Muscle of back (tissue), 11 donors: ENCODE measurements around the gene PTPRN2. TPM values are rescaled to one million over a fixed set of nuclear protein-coding genes. Genes with fewer than 3 reads are reported as not detected.
"Not testable (repeated sequence)": the region's sequence is repeated elsewhere in the genome, so short reads cannot be mapped to it uniquely, and the experiment has no call there.

Experiments
- DNase-seq, 3 donors: peaks; one replicate each; pipeline versions ENCODE4 v3.0.0 to v3.0.0-alpha.2; 2013
- polyA plus RNA-seq, 10 donors: library from polyadenylated mRNA; unstranded; fragments of 120-200 nt; gene quantifications; one replicate each; pipeline ENCODE4 v1.2.1, GENCODE V29; 2013; ENCODE audit not compliant: insufficient read length in 10 of 10

Gene PTPRN2
- polyA plus RNA-seq, 10 donors = 1.8 to 3.1 (median 2.1) TPM

- DNase-seq = no peak
These were observed 1073.3 kb downstream of the PTPRN2 start for GRCh38 chr7:157514306-157514705.

GRCh38 chr7:157513682-157514081 is 1073.9 kb downstream of the PTPRN2 start:
- DNase-seq = no peak

- no peak for DNase-seq
These were observed 1074.4 kb downstream of the PTPRN2 start for GRCh38 chr7:157513162-157513621.

DNA sequence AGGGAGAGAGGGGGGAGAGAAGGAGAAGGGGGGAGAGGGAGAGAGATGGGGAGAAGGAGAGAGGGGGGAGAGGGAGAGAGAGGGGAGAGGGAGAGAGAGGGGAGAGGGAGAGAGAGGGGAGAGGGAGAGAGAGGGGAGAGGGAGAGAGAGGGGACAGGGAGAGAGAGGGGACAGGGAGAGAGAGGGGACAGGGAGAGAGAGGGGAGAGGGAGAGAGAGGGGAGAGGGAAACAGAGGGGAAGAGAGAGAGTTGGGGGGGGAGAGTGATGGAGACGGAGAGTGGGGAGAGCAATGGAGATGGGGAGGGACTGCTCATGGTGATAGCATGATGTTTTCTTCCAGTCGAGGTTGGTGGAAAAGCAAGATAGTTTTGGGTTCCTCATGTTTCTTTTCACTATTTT is 1078.4 kb downstream of the PTPRN2 start:
- DNase-seq = no peak

GRCh38 chr7:157508477-157508881 is 1079.1 kb downstream of the PTPRN2 start:
- DNase-seq = no peak

GRCh38 chr7:157507987-157508386 is 1079.6 kb downstream of the PTPRN2 start:
- DNase-seq = no peak

DNA sequence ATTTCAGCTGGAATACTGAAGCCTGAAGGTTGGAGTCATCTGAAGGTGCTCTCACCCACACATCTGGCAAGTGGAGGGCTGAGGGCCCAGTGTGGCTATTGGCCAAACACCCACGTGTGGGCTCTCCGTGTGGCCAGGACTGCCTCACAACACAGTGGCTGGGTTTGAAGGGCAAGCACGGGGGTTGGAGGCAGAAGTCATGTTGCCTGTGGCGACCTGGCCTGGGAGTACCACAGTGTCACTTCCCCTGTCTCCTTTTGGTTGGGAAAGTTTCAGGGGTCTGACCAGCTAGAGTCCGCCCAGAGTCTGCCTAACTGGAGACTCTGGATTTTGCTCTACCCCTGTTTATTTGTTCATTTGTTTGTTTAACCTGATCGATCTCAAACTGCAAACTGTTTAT is 1081.4 kb downstream of the PTPRN2 start:
- DNase-seq = no peak

DNA sequence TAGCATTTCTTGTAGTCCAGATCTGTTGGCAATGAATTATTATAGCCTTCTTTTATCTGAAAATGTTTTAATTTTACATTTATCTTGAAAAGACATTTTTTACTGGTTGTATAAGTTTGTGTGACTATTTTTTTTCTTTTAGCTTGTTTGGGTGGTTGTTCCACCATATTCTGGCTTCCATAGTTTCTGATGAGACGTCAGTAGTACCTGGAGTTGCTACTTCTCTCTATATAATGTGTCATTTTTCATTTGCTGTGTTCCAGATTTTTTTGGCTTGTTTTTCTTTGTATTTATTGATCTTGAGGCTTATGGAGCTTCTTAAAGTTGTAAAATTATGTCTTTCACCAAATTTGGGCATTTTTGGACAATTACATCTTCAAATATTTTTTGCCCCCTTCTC is 1082.0 kb downstream of the PTPRN2 start:
- DNase-seq = no peak

DNA sequence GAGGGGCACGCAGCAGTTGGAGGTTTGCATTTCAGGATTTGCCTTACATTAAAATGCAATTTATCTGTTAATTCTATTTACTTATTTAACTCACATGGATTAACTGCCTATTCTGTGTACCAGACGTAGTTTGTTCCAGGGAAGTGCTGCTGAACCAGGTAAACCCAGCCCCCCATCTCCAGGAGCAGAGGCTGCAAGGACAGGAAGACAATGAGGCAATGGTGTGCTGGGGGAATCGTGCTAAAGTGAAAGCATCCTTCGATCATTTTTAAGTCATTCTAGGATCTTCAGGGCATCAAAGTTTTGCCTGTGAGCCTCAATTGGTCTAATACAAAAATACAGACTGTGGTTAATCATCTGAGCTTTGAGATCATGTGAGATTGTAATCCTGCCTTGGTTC is 1084.4 kb downstream of the PTPRN2 start:
- DNase-seq = no peak

DNA sequence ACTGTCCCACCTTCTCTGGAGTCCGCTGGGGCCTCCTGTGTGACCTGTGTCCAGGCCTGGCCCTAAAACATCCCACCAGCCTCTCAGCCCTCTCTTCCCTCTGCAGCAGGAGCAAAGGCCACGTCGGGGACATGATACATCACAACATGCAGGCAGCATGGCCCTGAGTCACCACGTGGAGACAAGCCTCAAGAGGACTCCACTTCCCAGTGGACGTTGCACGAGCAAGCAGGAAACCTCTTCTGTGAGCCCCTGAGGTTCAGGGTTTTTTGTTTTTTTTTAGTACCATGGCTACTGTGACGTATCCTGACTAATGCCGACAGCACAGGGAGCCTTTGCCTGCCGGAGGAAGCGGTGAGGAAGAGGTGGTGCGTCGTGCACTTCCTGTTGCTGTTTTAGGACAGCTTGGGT is 1084.9 kb downstream of the PTPRN2 start:
- peak in 1 of 3 donors; percentile 40 for DNase-seq

GRCh38 chr7:157501581-157501980 is 1086.0 kb downstream of the PTPRN2 start:
- no peak for DNase-seq

DNA sequence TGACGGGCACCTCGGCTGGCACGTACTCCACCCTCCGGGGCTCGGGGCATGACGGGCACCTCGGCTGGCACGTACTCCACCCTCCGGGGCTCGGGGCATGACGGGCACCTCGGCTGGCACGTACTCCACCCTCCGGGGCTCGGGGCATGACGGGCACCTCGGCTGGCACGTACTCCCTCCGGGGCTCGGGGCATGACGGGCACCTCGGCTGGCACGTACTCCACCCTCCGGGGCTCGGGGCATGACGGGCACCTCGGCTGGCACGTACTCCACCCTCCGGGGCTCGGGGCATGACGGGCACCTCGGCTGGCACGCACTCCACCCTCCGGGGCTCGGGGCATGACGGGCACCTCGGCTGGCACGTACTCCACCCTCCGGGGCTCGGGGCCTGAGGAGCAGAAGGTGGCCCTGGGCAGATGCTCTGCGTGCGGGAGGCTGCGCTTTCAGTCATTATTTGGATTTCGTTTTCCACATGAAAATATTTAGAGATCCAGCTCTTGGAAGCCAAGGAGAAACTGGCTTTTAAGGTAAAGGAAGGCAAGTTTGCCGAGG is 1086.6 kb downstream of the PTPRN2 start:
- not testable (repeated sequence) for DNase-seq

DNA sequence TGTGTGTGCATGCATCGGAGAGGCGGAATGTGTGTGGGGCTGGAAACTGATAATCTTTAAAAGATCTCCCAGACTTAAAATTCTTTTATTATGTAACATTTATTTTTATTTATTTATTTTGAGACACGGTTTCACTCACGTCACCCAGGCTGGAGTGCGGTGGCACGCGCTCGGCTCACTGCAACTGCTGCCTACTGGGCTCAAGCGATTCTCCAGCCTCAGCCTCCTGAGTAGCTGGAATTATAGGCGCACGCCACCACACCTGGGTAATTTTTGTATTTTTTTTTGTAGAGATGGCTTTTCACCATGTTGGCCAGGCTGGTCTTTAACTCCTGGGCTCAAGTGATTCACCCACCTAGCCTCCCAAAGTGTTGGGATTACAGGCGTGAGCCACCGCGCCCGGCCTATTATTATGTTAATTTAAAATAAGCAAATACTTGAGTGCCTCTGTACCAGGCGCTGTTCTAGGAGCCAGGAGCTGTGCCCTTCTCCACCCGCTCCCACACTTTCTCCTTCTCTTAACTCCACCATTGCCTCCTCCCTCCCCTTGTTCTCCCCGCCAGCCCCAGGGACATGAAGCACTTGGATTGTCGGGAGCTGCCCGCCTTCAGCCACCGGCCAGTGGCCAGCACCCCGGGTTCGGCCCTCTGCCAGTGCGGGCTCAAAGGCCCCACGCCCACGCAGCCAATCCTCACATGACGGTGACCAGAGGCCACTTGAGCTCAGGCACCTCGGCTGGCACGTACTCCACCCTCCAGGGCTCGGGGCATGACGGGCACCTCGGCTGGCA is 1087.3 kb downstream of the PTPRN2 start:
- DNase-seq = no peak

GRCh38 chr7:157499835-157500153 is 1087.8 kb downstream of the PTPRN2 start:
- DNase-seq = no peak

DNA sequence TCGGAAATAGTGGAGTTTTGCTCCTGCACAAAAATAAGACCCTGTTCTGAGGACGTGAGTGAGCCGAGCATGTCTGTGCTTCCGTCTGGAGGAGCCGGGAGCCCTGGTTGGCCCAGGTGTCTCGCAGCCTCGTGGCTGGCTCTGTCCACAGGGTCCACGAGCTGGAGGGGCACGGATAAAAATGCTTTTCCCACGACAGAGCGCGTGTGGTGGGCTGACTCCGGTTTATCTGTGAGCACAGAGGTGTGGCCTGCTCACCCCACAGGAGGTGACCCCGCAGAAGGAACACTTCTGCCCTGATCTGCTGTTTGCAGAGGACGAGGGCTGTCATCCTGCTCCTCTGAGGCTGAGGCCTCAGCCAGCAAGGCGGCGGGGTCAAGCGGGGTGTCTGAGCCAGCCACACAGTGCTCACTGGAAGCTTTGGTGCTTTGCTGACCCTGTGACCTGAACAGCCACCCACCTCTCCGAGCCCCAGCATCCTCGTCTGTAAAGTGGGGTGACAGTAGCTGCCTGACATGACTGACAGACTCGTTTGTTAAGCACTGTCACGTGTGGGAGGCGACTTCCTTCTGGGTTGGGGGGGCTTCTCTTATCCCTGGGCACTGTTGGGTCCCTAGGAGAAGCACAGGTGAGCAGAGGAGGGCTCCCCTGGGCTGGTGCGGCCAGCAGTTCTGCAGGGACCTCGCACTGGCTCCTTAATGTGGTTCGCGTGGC is 1088.3 kb downstream of the PTPRN2 start:
- DNase-seq = no peak

- no peak for DNase-seq
These were observed 1089.0 kb downstream of the PTPRN2 start for GRCh38 chr7:157498657-157499056.

- DNase-seq = no peak
These were observed 1089.6 kb downstream of the PTPRN2 start for GRCh38 chr7:157497744-157498651.

GRCh38 chr7:157497367-157497743 is 1090.3 kb downstream of the PTPRN2 start:
- DNase-seq = no peak

GRCh38 chr7:157496416-157497275 is 1091.0 kb downstream of the PTPRN2 start:
- DNase-seq = no peak

DNA sequence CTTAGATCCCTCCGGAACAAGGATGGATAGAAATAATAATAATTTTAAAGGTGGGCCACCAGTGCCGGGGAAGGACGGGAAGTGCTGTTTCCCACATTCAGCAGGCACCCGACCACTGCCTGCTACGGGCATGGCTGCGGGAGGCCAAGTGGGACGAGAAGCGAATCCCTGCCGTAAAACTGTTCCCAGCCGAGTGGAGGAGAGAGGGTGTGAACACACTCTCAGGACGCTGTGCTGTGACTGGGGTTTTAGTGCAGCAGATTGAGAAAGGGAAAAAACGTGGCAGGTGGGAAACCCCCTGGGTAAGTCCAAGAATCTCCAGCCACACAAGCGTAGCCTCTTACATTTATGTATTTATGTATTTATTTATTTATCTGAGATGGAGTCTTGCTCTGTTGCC is 1092.0 kb downstream of the PTPRN2 start:
- DNase-seq = no peak

DNA sequence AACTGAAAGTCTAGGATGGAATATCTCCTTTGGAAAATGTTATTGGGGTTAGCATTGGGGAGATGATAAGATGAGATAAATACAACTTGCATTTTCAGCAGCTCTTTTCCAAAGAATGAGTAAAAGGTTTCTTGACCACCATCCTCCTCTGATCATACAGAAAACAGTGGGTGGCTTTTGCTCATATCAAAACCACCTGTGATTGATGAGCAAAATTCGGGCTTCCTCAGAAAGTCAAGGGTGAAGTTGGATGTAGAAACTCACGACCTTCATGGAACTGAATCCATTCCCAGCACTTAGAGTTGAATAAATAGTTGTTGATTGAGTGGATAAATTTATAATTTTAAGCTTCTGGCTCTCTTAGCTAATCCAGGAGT is 1092.5 kb downstream of the PTPRN2 start:
- no peak for DNase-seq
